HepG2 (cell line): Measurements from ENCODE around the gene ENTPD7. TPM values are rescaled to one million over a fixed set of nuclear protein-coding genes. Genes with fewer than 3 reads are reported as not detected.
A peak's percentile ranks its signal among the peaks of the same experiment; 100 is the strongest.

ENCODE experiments used
- ATM ChIP-seq: fragments of 450-650 bp; IDR thresholded peaks from 2 replicates; pipeline ENCODE4 v1.7.1; 2017; ENCODE audit warnings: mild to moderate bottlenecking, borderline replicate concordance
- HNRNPH1 ChIP-seq: fragments of 200-400 bp; formaldehyde crosslinking; optimal IDR thresholded peaks from 2 replicates; pipeline ENCODE3; 2017; ENCODE audit warnings: mild to moderate bottlenecking, low read depth, low read length
- KDM1A ChIP-seq: IDR thresholded peaks from 2 replicates; pipeline ENCODE4 v1.6.1; 2016; ENCODE audit warnings: missing compliant biosample characterization
- KMT2A ChIP-seq: sonication (generic); formaldehyde crosslinking; IDR thresholded peaks from 2 replicates; pipeline ENCODE4 v1.4.0; 2020; ENCODE audit warnings: missing genetic modification reagents
- RBAK ChIP-seq: sonication (generic); formaldehyde crosslinking; IDR thresholded peaks from 2 replicates; pipeline ENCODE4 v1.5.1; 2020; ENCODE audit warnings: mild to moderate bottlenecking, missing genetic modification reagents
- TCF12 ChIP-seq, 2 experiments: fragments of 450-650 bp in 1 of 2; sonication (generic) in 1 of 2; formaldehyde crosslinking in 1 of 2; IDR thresholded peaks; 2 replicates each; pipeline versions ENCODE4 v1.6.1 to v1.8.0; 2017 to 2022; ENCODE audit warnings: antibody characterized with exemption in 1 of 2, mild to moderate bottlenecking in 1 of 2, missing genetic modification reagents in 1 of 2, moderate library complexity in 1 of 2
- ZNF329 ChIP-seq: sonication (generic); formaldehyde crosslinking; IDR thresholded peaks from 2 replicates; pipeline ENCODE4 v1.9.0; 2021; ENCODE audit warnings: low read depth, mild to moderate bottlenecking, missing genetic modification reagents
- ZNF33A ChIP-seq: sonication (generic); formaldehyde crosslinking; IDR thresholded peaks from 2 replicates; pipeline ENCODE4 v1.5.1; 2020; ENCODE audit warnings: missing genetic modification reagents, mild to moderate bottlenecking, moderate library complexity, borderline replicate concordance
- ZNF546 ChIP-seq: sonication (generic); formaldehyde crosslinking; conservative IDR thresholded peaks from 2 replicates; pipeline ENCODE4 v1.8.1; 2023; ENCODE audit warnings: mild to moderate bottlenecking, missing genetic modification reagents
- ZNF556 ChIP-seq: sonication (generic); formaldehyde crosslinking; IDR thresholded peaks from 2 replicates; pipeline ENCODE4 v1.4.0; 2020; ENCODE audit warnings: mild to moderate bottlenecking, missing genetic modification reagents, borderline replicate concordance
- ZNF614 ChIP-seq: IDR thresholded peaks from 2 replicates; pipeline ENCODE4 v1.6.1; 2018; ENCODE audit warnings: missing biosample characterization, missing genetic modification reagents, inconsistent platforms, borderline replicate concordance
- polyA plus RNA-seq, 8 experiments: library from polyadenylated mRNA; depleted of rRNA in 3 of 8; stranded (reverse) in 7 of 8; unstranded in 1 of 8; fragments of >200 nt; fragmentation: Illumina TruSeq in 4 of 8; extraction: Trizol in 4 of 8; gene quantifications; 2 replicates each; pipeline versions ENCODE4 v1.2.1 to v1.2.3, GENCODE V29; 2011 to 2016; ENCODE audit warnings: low read depth in 4 of 8, missing spikeins in 1 of 8, mixed read lengths in 1 of 8; ENCODE audit not compliant: insufficient read depth in 1 of 8
- total RNA-seq, 5 experiments: library from RNA; depleted of rRNA; stranded (reverse); fragments of >200 nt; fragmentation: Illumina TruSeq; extraction: Trizol; gene quantifications; 2 replicates each; pipeline ENCODE4 v1.2.3, GENCODE V29; 2016; ENCODE audit warnings: low read depth in 1 of 5
- TF ChIP-seq, protein P1 (sequence below): sonication (generic); formaldehyde crosslinking; IDR thresholded peaks from 2 replicates; pipeline ENCODE4 v1.4.0; 2020; ENCODE audit warnings: missing genetic modification reagents, borderline replicate concordance
- TF ChIP-seq, protein P2 (sequence below): conservative IDR thresholded peaks from 2 replicates; pipeline ENCODE4 v1.6.1; 2018; ENCODE audit warnings: missing genetic modification reagents
- TF ChIP-seq, protein P3 (sequence below): sonication (generic); formaldehyde crosslinking; IDR thresholded peaks from 2 replicates; pipeline ENCODE4 v1.8.0; 2022; ENCODE audit warnings: mild to moderate bottlenecking, missing genetic modification reagents, moderate library complexity
- TF ChIP-seq, protein P4 (sequence below): sonication (generic); formaldehyde crosslinking; IDR thresholded peaks from 2 replicates; pipeline ENCODE4 v1.8.1; 2023; ENCODE audit warnings: mild to moderate bottlenecking, missing genetic modification reagents
- TF ChIP-seq, protein P5 (sequence below): sonication (generic); formaldehyde crosslinking; IDR thresholded peaks from 2 replicates; pipeline ENCODE4 v1.4.0; 2020; ENCODE audit warnings: missing genetic modification reagents, mild to moderate bottlenecking, borderline replicate concordance
- TF ChIP-seq, protein P6 (sequence below): sonication (generic); formaldehyde crosslinking; conservative IDR thresholded peaks from 2 replicates; pipeline ENCODE4 v1.8.0; 2022; ENCODE audit warnings: low read depth, missing genetic modification reagents
- TF ChIP-seq, protein P7 (sequence below): IDR thresholded peaks from 2 replicates; pipeline ENCODE4 v1.6.1; 2012; ENCODE audit warnings: inconsistent platforms

ENTPD7 gene
- total and polyA plus RNA-seq, 2 of the 13 experiments (the other 11 are each of a cell fraction or from before 2014, with no cell fraction given), result 7.6 to 36.5 TPM

DNA sequence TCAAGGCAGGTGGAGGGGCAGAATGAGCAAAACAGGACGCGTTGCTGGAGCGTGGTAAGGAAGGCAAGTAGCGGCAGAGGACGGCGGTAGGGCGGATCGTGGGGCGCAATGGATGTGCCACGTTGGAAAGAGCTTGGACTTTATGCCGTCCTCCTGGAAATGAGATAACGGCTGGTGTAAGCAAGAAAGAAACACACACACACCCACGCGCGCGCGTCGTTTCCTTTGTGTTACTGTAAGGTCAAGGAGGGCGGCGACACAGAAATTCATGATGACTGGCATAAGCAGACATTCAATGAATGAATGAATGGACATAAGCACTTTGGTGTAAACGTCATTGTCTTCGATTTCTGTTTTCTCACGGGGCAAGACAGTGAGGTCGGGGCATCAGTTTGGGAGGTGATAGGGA lies 683 bp upstream of the ENTPD7 start (continued):
- TF ChIP-seq, protein P1, sequence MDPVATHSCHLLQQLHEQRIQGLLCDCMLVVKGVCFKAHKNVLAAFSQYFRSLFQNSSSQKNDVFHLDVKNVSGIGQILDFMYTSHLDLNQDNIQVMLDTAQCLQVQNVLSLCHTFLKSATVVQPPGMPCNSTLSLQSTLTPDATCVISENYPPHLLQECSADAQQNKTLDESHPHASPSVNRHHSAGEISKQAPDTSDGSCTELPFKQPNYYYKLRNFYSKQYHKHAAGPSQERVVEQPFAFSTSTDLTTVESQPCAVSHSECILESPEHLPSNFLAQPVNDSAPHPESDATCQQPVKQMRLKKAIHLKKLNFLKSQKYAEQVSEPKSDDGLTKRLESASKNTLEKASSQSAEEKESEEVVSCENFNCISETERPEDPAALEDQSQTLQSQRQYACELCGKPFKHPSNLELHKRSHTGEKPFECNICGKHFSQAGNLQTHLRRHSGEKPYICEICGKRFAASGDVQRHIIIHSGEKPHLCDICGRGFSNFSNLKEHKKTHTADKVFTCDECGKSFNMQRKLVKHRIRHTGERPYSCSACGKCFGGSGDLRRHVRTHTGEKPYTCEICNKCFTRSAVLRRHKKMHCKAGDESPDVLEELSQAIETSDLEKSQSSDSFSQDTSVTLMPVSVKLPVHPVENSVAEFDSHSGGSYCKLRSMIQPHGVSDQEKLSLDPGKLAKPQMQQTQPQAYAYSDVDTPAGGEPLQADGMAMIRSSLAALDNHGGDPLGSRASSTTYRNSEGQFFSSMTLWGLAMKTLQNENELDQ (CRISPR knock-in tag), result no peak
- no peak for TF ChIP-seq HNRNPH1
- TF ChIP-seq ZNF33A (CRISPR knock-in tag), result no peak
- 0 out of 2 replicates have a peak, but pooled peaks have one; percentile 2 for TF ChIP-seq ZNF329 (CRISPR knock-in tag)
- TF ChIP-seq TCF12 (IDR thresholded peaks at IDR 0.05), result no peak
- TF ChIP-seq TCF12 (CRISPR knock-in tag; IDR thresholded peaks at IDR 0.05), result no peak
- TF ChIP-seq, protein P2, sequence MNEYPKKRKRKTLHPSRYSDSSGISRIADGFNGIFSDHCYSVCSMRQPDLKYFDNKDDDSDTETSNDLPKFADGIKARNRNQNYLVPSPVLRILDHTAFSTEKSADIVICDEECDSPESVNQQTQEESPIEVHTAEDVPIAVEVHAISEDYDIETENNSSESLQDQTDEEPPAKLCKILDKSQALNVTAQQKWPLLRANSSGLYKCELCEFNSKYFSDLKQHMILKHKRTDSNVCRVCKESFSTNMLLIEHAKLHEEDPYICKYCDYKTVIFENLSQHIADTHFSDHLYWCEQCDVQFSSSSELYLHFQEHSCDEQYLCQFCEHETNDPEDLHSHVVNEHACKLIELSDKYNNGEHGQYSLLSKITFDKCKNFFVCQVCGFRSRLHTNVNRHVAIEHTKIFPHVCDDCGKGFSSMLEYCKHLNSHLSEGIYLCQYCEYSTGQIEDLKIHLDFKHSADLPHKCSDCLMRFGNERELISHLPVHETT (CRISPR knock-in tag), result no peak
- TF ChIP-seq ATM, result no peak
- TF ChIP-seq, protein P3, sequence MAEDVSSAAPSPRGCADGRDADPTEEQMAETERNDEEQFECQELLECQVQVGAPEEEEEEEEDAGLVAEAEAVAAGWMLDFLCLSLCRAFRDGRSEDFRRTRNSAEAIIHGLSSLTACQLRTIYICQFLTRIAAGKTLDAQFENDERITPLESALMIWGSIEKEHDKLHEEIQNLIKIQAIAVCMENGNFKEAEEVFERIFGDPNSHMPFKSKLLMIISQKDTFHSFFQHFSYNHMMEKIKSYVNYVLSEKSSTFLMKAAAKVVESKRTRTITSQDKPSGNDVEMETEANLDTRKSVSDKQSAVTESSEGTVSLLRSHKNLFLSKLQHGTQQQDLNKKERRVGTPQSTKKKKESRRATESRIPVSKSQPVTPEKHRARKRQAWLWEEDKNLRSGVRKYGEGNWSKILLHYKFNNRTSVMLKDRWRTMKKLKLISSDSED, result no peak
- no peak for TF ChIP-seq RBAK (CRISPR knock-in tag)
- TF ChIP-seq, protein P4, sequence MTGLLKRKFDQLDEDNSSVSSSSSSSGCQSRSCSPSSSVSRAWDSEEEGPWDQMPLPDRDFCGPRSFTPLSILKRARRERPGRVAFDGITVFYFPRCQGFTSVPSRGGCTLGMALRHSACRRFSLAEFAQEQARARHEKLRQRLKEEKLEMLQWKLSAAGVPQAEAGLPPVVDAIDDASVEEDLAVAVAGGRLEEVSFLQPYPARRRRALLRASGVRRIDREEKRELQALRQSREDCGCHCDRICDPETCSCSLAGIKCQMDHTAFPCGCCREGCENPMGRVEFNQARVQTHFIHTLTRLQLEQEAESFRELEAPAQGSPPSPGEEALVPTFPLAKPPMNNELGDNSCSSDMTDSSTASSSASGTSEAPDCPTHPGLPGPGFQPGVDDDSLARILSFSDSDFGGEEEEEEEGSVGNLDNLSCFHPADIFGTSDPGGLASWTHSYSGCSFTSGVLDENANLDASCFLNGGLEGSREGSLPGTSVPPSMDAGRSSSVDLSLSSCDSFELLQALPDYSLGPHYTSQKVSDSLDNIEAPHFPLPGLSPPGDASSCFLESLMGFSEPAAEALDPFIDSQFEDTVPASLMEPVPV, result no peak
- no peak for TF ChIP-seq KDM1A (CRISPR knock-in tag)
- no peak for TF ChIP-seq KMT2A (CRISPR knock-in tag)
- TF ChIP-seq, protein P5, sequence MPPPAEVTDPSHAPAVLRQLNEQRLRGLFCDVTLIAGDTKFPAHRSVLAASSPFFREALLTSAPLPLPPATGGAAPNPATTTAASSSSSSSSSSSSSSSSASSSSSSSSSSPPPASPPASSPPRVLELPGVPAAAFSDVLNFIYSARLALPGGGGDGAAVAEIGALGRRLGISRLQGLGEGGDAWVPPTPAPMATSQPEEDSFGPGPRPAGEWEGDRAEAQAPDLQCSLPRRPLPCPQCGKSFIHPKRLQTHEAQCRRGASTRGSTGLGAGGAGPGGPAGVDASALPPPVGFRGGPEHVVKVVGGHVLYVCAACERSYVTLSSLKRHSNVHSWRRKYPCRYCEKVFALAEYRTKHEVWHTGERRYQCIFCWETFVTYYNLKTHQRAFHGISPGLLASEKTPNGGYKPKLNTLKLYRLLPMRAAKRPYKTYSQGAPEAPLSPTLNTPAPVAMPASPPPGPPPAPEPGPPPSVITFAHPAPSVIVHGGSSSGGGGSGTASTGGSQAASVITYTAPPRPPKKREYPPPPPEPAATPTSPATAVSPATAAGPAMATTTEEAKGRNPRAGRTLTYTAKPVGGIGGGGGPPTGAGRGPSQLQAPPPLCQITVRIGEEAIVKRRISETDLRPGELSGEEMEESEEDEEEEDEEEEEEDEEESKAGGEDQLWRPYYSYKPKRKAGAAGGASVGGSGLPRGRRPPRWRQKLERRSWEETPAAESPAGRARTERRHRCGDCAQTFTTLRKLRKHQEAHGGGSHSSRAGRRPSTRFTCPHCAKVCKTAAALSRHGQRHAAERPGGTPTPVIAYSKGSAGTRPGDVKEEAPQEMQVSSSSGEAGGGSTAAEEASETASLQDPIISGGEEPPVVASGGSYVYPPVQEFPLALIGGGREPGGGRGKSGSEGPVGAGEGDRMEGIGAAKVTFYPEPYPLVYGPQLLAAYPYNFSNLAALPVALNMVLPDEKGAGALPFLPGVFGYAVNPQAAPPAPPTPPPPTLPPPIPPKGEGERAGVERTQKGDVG (CRISPR knock-in tag), result no peak
- TF ChIP-seq, protein P6, sequence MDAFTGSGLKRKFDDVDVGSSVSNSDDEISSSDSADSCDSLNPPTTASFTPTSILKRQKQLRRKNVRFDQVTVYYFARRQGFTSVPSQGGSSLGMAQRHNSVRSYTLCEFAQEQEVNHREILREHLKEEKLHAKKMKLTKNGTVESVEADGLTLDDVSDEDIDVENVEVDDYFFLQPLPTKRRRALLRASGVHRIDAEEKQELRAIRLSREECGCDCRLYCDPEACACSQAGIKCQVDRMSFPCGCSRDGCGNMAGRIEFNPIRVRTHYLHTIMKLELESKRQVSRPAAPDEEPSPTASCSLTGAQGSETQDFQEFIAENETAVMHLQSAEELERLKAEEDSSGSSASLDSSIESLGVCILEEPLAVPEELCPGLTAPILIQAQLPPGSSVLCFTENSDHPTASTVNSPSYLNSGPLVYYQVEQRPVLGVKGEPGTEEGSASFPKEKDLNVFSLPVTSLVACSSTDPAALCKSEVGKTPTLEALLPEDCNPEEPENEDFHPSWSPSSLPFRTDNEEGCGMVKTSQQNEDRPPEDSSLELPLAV (CRISPR knock-in tag), result no peak
- TF ChIP-seq ZNF556 (CRISPR knock-in tag), result no peak
- no peak for TF ChIP-seq ZNF546
- TF ChIP-seq ZNF614 (CRISPR knock-in tag), result no peak
- TF ChIP-seq, protein P7, sequence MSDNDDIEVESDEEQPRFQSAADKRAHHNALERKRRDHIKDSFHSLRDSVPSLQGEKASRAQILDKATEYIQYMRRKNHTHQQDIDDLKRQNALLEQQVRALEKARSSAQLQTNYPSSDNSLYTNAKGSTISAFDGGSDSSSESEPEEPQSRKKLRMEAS, result peak; percentile 26
